HEK293 (cell line): Measurements from ENCODE around the gene FOXP1.

Source experiments
- CTCF ChIA-PET: fragments of 350-600 bp; formaldehyde crosslinking; extraction: SDS; loops from one replicate; lab custom pipeline; 2021; ENCODE audit warnings: antibody characterized with exemption; lab: Yijun Ruan, JAX
- POLR2A ChIA-PET: fragments of 300-600 bp; formaldehyde crosslinking; extraction: SDS; loops from one replicate; lab custom pipeline; 2020; ENCODE audit warnings: antibody characterized with exemption, inconsistent platforms; lab: Yijun Ruan, JAX
- H3K27ac ChIP-seq: fragments of 200-500 bp; sonication (Bioruptor generic); 2 replicates; pipeline ENCODE4 v1.5.1; 2014; ENCODE audit warnings: low read depth, low read length, control low read depth, inconsistent platforms; ENCODE audit errors: extremely low read depth
- H3K36me3 ChIP-seq, 2 experiments: fragments of 200-500 bp in 1 of 2; sonication (Bioruptor generic) in 1 of 2; 1 replicate in 1 of 2; 2 replicates in 1 of 2; pipeline ENCODE4 v1.5.1; 2014 to 2017; ENCODE audit warnings: inconsistent platforms in 2 of 2, low read length in 2 of 2; ENCODE audit not compliant: control insufficient read depth in 2 of 2, insufficient read depth in 1 of 2
- H3K4me1 ChIP-seq: fragments of 200-500 bp; sonication (Bioruptor generic); 2 replicates; pipeline ENCODE4 v1.5.1; 2014; ENCODE audit warnings: mild to moderate bottlenecking, low read length, inconsistent platforms; ENCODE audit not compliant: control insufficient read depth, insufficient read depth
- H3K4me3 ChIP-seq: 2 replicates; pipeline ENCODE4 v1.5.1; 2011; ENCODE audit warnings: low read depth, mild to moderate bottlenecking, control low read depth, low read length, moderate library complexity
- H3K9me3 ChIP-seq: fragments of 200-500 bp; sonication (Bioruptor generic); 2 replicates; pipeline ENCODE4 v1.5.1; 2014; ENCODE audit warnings: low read depth, low read length, inconsistent platforms; ENCODE audit not compliant: control insufficient read depth, insufficient read depth
- BCL11A ChIP-seq: fragments of 450-650 bp; formaldehyde crosslinking; IDR thresholded peaks from 2 replicates; pipeline ENCODE4 v1.5.1; 2016; ENCODE audit warnings: low read depth, missing biosample characterization, missing genetic modification characterization
- KLF10 ChIP-seq: fragments of 450-650 bp; IDR thresholded peaks from 2 replicates; pipeline ENCODE4 v1.5.1; 2018; ENCODE audit warnings: missing biosample characterization, mild to moderate bottlenecking, missing genetic modification characterization
- KLF17 ChIP-seq: fragments of 450-650 bp; formaldehyde crosslinking; IDR thresholded peaks from 2 replicates; pipeline ENCODE4 v1.5.1; 2016; ENCODE audit warnings: missing biosample characterization, missing genetic modification characterization
- MEIS1 ChIP-seq: sonication (generic); formaldehyde crosslinking; IDR thresholded peaks from 2 replicates; pipeline ENCODE4 v1.8.1; 2022; ENCODE audit warnings: missing genetic modification reagents, mild to moderate bottlenecking, borderline replicate concordance
- MZF1 ChIP-seq: fragments of 450-650 bp; formaldehyde crosslinking; IDR thresholded peaks from 2 replicates; pipeline ENCODE4 v1.5.1; 2017; ENCODE audit warnings: missing biosample characterization, missing genetic modification characterization, borderline replicate concordance
- PRDM10 ChIP-seq: fragments of 450-650 bp; formaldehyde crosslinking; IDR thresholded peaks from 2 replicates; pipeline ENCODE4 v1.5.1; 2016; ENCODE audit warnings: missing biosample characterization, missing genetic modification characterization
- PRDM6 ChIP-seq: fragments of 450-650 bp; formaldehyde crosslinking; IDR thresholded peaks from 2 replicates; pipeline ENCODE4 v1.5.1; 2017; ENCODE audit warnings: missing biosample characterization, missing genetic modification characterization
- WT1 ChIP-seq: fragments of 450-650 bp; formaldehyde crosslinking; IDR thresholded peaks from 2 replicates; pipeline ENCODE4 v1.5.1; 2016; ENCODE audit warnings: missing biosample characterization, missing genetic modification characterization
- ZBTB17 ChIP-seq: fragments of 450-650 bp; formaldehyde crosslinking; IDR thresholded peaks from 2 replicates; pipeline ENCODE4 v1.5.1; 2016; ENCODE audit warnings: missing biosample characterization, missing genetic modification characterization
- ZBTB44 ChIP-seq: fragments of 450-650 bp; IDR thresholded peaks from 2 replicates; pipeline ENCODE4 v1.5.1; 2018; ENCODE audit warnings: missing biosample characterization, mild to moderate bottlenecking, missing genetic modification characterization
- ZBTB8A ChIP-seq: fragments of 450-650 bp; formaldehyde crosslinking; IDR thresholded peaks from 2 replicates; pipeline ENCODE4 v1.5.1; 2016; ENCODE audit warnings: missing biosample characterization, missing genetic modification characterization
- ZNF558 ChIP-seq: fragments of 450-650 bp; formaldehyde crosslinking; IDR thresholded peaks from 2 replicates; pipeline ENCODE4 v1.5.1; 2016; ENCODE audit warnings: missing biosample characterization, missing genetic modification characterization
- ZNF560 ChIP-seq: fragments of 450-650 bp; formaldehyde crosslinking; IDR thresholded peaks from 2 replicates; pipeline ENCODE4 v1.5.1; 2017; ENCODE audit warnings: missing biosample characterization, missing genetic modification characterization, borderline replicate concordance
- ZNF600 ChIP-seq: fragments of 450-650 bp; formaldehyde crosslinking; IDR thresholded peaks from 2 replicates; pipeline ENCODE4 v1.5.1; 2016; ENCODE audit warnings: missing biosample characterization, missing genetic modification characterization
- ZNF692 ChIP-seq: fragments of 450-650 bp; formaldehyde crosslinking; IDR thresholded peaks from 2 replicates; pipeline ENCODE4 v1.5.1; 2016; ENCODE audit warnings: missing biosample characterization, missing genetic modification characterization

Gene FOXP1

GRCh38 chr3:71225002-71225684, 358.4 kb downstream of the FOXP1 start:
- peak; percentile 60; the same call in 1 of the 2 replicates for TF ChIP-seq MZF1 (tag by site-specific recombination)
- peak; percentile 73 for TF ChIP-seq PRDM6
- no peak for TF ChIP-seq ZNF560
- ChIA-PET POLR2A (no interaction called here), CTCF (no interaction called here)
- no peak overlapping the region for H3K4me3 ChIP-seq
- no peaks in the 10 kb centered on the region for H3K9me3 ChIP-seq
- no peak overlapping the region for H3K27ac ChIP-seq
- no peaks in the 10 kb centered on the region for H3K4me1 ChIP-seq
- no peaks in the 10 kb centered on the region for H3K36me3 ChIP-seq

- 0 out of 2 replicates have a peak, but pooled peaks cover 3% of the 10 kb centered on the region for H3K4me1 ChIP-seq
- TF ChIP-seq ZBTB44 (no peak), BCL11A (tag by site-specific recombination) (no peak), ZNF692 (no peak), WT1 (tag by site-specific recombination) (peak; percentile 51; the same call in 1 of the 2 replicates)
- TF ChIP-seq, all 188 proteins: peak for 1
- CTCF ChIA-PET, result no interaction called here
- POLR2A ChIA-PET, result no interaction called here
- H3K36me3 ChIP-seq, result no peaks in the 10 kb centered on the region
- no peaks in the 10 kb centered on the region for H3K9me3 ChIP-seq
- no peak overlapping the region for H3K4me3 ChIP-seq
- H3K27ac ChIP-seq, result no peak overlapping the region
Measured at GRCh38 chr3:71219744-71220638, 363.5 kb downstream of the FOXP1 start.

GRCh38 chr3:71218508-71218907, 365.0 kb downstream of the FOXP1 start:
- Histone ChIP-seq H3K9me3 (no peaks in the 10 kb centered on the region), H3K4me1 (0 out of 2 replicates have a peak, but pooled peaks cover 3% of the 10 kb centered on the region), H3K4me3 (no peak overlapping the region), H3K27ac (no peak overlapping the region), H3K36me3 (no peaks in the 10 kb centered on the region)
- CTCF ChIA-PET, result no interaction called here
- POLR2A ChIA-PET, result no interaction called here
- TF ChIP-seq ZNF558, result no peak
- TF ChIP-seq KLF10, result no peak
- TF ChIP-seq MEIS1 (CRISPR knock-in tag), result no peak
- TF ChIP-seq, all 188 proteins: peak for 0

- POLR2A ChIA-PET, result interaction anchor here (0.6 kb wide), 1 partner anchor 150 kb away, joined by 4 read pairs; no protein-coding TSS in a partner anchor
- Histone ChIP-seq H3K4me3 (no peak overlapping the region), H3K9me3 (no peaks in the 10 kb centered on the region), H3K27ac (no peak overlapping the region), H3K4me1 (0 out of 2 replicates have a peak, but pooled peaks cover 3% of the 10 kb centered on the region), H3K36me3 (no peaks in the 10 kb centered on the region)
- CTCF ChIA-PET, result no interaction called here
- TF ChIP-seq KLF17 (tag by site-specific recombination) (peak; percentile 25; the same call in 1 of the 2 replicates), ZBTB17 (tag by site-specific recombination) (peak; percentile 55), ZBTB8A (tag by site-specific recombination) (no peak), ZNF600 (tag by site-specific recombination) (peak; percentile 42), PRDM10 (tag by site-specific recombination) (peak; percentile 81)
Measured at GRCh38 chr3:71217640-71218222, 365.8 kb downstream of the FOXP1 start.
